ENCODE measurements around the gene ETS2. TPM values are rescaled to one million over a fixed set of nuclear protein-coding genes. Genes with fewer than 3 reads are reported as not detected.
A peak's percentile ranks its signal among the peaks of the same experiment; 100 is the strongest.

The ETS2 gene
- total RNA-seq, 1 donor from 2014 or later = 30.4 TPM

DNA sequence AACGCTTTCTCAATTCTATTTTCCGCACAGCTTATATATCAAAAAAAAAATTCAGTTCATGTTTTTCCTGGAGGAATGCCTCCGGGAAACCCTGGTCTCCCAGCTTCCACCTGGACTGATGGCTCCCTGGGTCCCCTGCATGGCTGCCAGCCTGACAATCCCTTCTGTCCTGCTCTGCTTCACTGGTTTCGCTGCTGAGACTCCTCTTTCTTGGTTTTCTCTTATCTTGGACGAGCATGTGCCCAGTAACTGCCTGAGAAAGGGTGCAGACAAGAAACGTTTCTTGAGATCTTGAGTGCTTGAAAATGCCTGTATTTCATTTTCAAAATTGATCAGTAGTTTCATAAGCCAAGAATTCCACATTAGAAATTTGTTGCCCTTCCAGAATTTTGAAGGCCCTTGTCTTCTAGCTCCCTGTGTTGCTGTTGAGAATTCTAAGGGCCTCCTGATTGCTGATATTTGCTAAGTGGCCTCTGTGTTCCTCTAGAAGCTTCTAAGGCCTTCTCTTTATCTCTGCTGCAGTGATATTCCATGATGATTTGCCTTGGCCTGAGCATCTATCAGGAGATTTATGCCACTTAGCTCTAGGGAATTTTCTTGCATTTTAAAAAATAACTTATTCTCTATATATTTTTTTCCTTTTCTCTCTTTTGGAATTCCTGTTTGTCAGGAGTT is 44.7 kb downstream of the ETS2 start:
- Mint-ChIP-seq H3K4me1 (peaks cover 3% of the 10 kb centered on the region), H3K4me3 (no peak overlapping the region), H3K27ac (no peak overlapping the region), H3K27me3 (no peaks in the 10 kb centered on the region), H3K9me3 (no peaks in the 10 kb centered on the region), H3K36me3 (ENCODE audit: low read depth) (no peaks in the 10 kb centered on the region)
- peak; percentile 34 for DNase-seq
- intact Hi-C loops (cut with micrococcal nuclease) = no loop called here

- peaks cover 3% of the 10 kb centered on the region for H3K4me1 Mint-ChIP-seq
- H3K4me3 Mint-ChIP-seq = no peak overlapping the region
- DNase-seq = no peak
- no peaks in the 10 kb centered on the region for H3K27me3 Mint-ChIP-seq
- H3K27ac Mint-ChIP-seq = no peak overlapping the region
- intact Hi-C loops (cut with micrococcal nuclease) = no loop called here
- H3K9me3 Mint-ChIP-seq = no peaks in the 10 kb centered on the region
- no peaks in the 10 kb centered on the region for H3K36me3 Mint-ChIP-seq (ENCODE audit: low read depth)
These were observed 45.4 kb downstream of the ETS2 start for GRCh38 chr21:38851101-38851500.

- intact Hi-C loops (cut with micrococcal nuclease) = no loop called here
- DNase-seq = peak; percentile 18
- Mint-ChIP-seq H3K36me3 (ENCODE audit: low read depth) (no peaks in the 10 kb centered on the region), H3K4me3 (no peak overlapping the region), H3K27me3 (no peaks in the 10 kb centered on the region), H3K27ac (no peak overlapping the region), H3K4me1 (peaks cover 3% of the 10 kb centered on the region), H3K9me3 (no peaks in the 10 kb centered on the region)
These were observed 46.5 kb downstream of the ETS2 start for GRCh38 chr21:38852278-38852677.

- no peak overlapping the region for H3K27ac Mint-ChIP-seq
- no peak overlapping the region for H3K4me3 Mint-ChIP-seq
- no peaks in the 10 kb centered on the region for H3K27me3 Mint-ChIP-seq
- H3K36me3 Mint-ChIP-seq (ENCODE audit: low read depth) = no peaks in the 10 kb centered on the region
- DNase-seq = peak; percentile 17
- H3K9me3 Mint-ChIP-seq = no peaks in the 10 kb centered on the region
- peaks cover 3% of the 10 kb centered on the region for H3K4me1 Mint-ChIP-seq
- intact Hi-C loops (cut with micrococcal nuclease) = no loop called here
These were observed 47.0 kb downstream of the ETS2 start for GRCh38 chr21:38852708-38853107.

DNA sequence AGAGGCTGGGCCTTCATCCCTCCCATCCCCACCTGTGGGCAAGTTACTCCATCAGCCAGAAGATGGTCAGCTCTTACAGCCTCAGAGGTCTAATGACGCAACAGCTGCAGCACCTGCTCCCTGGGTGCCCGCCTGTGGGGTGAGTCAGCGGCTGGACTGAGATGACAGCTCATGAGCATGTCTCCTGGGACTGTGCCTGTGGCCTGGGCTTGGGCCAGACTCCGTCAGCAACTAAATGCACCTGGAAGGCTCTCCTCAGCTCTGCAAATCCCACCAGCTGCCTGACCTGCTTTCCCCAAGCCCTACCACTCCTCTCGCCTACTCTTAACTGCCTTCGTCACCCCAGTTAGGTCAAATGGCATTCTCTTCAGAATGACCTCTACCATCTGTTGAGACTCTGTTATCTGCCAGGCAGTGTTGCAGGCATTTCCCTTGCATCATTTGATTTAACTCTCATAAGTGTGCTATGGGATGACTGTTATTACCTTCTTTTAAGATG is 47.7 kb downstream of the ETS2 start:
- H3K36me3 Mint-ChIP-seq (ENCODE audit: low read depth) = no peaks in the 10 kb centered on the region
- no peaks in the 10 kb centered on the region for H3K27me3 Mint-ChIP-seq
- H3K4me1 Mint-ChIP-seq = peaks cover 3% of the 10 kb centered on the region
- intact Hi-C loops (cut with micrococcal nuclease) = no loop called here
- H3K9me3 Mint-ChIP-seq = no peaks in the 10 kb centered on the region
- H3K27ac Mint-ChIP-seq = no peak overlapping the region
- DNase-seq = peak; percentile 45
- no peak overlapping the region for H3K4me3 Mint-ChIP-seq

- DNase-seq = peak; percentile 43
- H3K27ac Mint-ChIP-seq = no peak overlapping the region
- H3K9me3 Mint-ChIP-seq = no peaks in the 10 kb centered on the region
- peaks cover 3% of the 10 kb centered on the region for H3K27me3 Mint-ChIP-seq
- intact Hi-C loops (cut with micrococcal nuclease) = no loop called here
- H3K4me1 Mint-ChIP-seq = no peaks in the 10 kb centered on the region
- H3K36me3 Mint-ChIP-seq (ENCODE audit: low read depth) = no peaks in the 10 kb centered on the region
- H3K4me3 Mint-ChIP-seq = no peak overlapping the region
These were observed 51.6 kb downstream of the ETS2 start for GRCh38 chr21:38857152-38857825.

DNA sequence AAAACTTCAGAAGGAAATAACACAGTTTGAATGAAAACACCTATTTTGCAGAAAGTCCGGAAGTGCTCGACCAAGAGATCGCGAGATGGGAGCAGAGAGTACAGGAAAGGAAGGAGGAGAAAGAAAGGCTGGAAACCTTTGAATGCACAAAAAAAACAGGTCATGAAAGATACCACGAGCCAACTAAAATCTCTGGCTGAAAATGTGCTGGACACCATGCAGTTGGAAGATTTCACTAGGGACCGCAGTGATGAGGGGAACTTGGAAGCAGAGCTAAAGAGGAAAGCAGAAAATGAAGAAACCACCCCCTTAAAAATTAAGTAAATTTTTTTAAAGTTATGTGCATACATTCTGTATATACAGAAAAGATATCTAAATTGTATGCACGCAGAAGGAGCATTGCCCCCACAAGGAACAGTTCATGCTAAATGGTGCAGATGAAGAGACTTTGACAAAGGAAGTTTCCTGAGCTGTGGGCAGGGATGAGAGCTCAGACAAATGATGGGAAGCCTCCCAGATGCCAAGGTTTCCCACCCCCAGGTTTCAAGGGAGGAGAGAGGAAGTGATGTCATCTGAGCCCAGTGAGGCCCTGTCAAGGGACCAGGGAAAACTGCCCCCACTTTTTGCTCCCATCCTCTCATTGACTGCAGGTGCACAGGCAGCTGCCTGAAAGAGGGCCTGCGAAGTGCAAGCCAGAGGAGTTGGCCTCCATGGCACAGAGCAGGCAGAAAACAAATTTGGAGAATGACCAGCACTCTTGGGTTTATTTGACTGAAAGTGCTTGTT is 52.5 kb downstream of the ETS2 start:
- Mint-ChIP-seq H3K9me3 (no peaks in the 10 kb centered on the region), H3K27ac (no peak overlapping the region), H3K4me3 (no peak overlapping the region), H3K27me3 (peaks cover 3% of the 10 kb centered on the region), H3K36me3 (ENCODE audit: low read depth) (no peaks in the 10 kb centered on the region), H3K4me1 (no peaks in the 10 kb centered on the region)
- DNase-seq = peak; percentile 54
- intact Hi-C loops (cut with micrococcal nuclease) = no loop called here

DNA sequence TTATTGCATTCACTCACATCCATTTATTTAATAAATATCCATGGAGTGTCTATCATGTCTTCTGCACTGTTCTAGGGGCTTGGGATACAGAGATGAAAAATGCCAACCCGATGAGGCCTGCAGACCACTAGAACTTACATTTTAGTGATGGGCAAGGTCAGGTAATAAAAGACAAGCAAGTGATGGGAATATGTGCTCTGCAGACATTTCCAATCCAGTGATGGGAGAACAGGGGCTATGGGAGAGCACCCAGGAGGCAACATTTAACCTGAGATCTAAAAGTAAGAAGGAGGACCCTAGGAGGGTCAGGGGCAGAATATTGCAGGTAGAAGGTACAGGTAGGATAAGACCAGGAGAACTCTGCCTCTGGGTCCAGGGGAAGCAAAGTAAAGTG is 53.1 kb downstream of the ETS2 start:
- Mint-ChIP-seq H3K36me3 (ENCODE audit: low read depth) (no peaks in the 10 kb centered on the region), H3K9me3 (no peaks in the 10 kb centered on the region), H3K27me3 (peaks cover 3% of the 10 kb centered on the region), H3K27ac (no peak overlapping the region), H3K4me3 (no peak overlapping the region), H3K4me1 (no peaks in the 10 kb centered on the region)
- intact Hi-C loops (cut with micrococcal nuclease) = no loop called here
- DNase-seq = no peak

DNA sequence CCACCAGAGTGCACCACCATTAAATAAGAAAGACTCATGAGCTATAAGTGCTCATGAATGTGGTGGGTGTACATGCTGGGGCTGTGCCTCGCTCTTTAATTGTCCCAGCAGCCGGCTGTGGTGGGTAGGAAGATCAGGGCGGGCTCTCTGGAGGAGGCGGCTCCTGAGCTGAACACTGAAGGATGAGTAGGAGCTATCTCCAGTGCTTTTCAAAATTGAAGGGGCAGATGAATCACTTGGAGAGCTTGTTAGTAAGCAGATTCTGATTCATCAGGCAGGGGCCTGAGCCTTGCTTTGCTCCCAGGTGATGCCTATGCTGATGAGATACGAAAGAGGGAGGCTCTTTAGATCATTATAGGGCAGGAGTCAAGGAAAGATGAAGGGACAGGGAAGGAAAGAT is 54.1 kb downstream of the ETS2 start:
- no peaks in the 10 kb centered on the region for H3K36me3 Mint-ChIP-seq (ENCODE audit: low read depth)

GRCh38 chr21:38861056-38861455 is 55.3 kb downstream of the ETS2 start:
- Mint-ChIP-seq H3K9me3 (no peaks in the 10 kb centered on the region), H3K36me3 (ENCODE audit: low read depth) (no peaks in the 10 kb centered on the region), H3K27ac (no peak overlapping the region), H3K27me3 (peaks cover 8% of the 10 kb centered on the region), H3K4me1 (no peaks in the 10 kb centered on the region), H3K4me3 (no peak overlapping the region)
- no peak for DNase-seq
- intact Hi-C loops (cut with micrococcal nuclease) = no loop called here

More for the DNA sequence above, 54.1 kb downstream of the ETS2 start:
- Mint-ChIP-seq H3K27me3 (peaks cover 4% of the 10 kb centered on the region), H3K4me1 (no peaks in the 10 kb centered on the region), H3K4me3 (no peak overlapping the region), H3K9me3 (no peaks in the 10 kb centered on the region), H3K27ac (no peak overlapping the region)
- intact Hi-C loops (cut with micrococcal nuclease) = no loop called here
- DNase-seq = peak; percentile 36

DNA sequence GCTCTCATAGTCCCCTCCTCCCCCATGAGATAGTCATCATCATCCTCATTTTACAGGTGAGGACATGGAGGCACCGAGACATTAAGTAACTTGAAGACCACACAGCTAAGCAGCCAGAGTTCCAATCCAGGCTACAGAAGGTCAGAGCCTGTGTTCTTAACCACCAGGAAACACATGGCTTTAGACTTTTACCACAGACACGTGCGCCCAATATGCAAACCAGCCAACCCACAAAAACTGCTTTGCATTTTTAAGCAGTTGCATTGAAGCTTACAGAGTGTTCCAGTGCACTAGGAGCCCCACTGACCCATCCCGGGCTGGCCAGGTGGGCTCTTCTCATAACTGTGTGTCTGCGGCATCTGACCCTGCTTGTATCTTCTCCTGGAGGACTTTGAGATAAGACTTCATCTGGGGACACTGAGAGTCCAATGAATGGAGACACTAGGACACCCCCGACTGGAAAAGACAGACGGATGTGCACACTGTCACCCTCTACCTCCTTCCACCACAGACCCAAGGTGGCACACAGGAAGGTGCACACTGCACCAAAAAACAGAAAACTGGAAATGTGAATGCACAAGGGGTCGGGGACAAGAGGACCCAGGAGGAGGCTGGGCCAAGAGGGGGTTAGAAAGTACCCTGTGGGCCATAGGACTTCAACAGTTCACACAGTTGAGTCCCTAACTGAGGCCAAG is 56.4 kb downstream of the ETS2 start:
- Mint-ChIP-seq H3K27ac (no peak overlapping the region), H3K4me3 (no peak overlapping the region), H3K27me3 (peaks cover 14% of the 10 kb centered on the region), H3K9me3 (no peaks in the 10 kb centered on the region), H3K36me3 (ENCODE audit: low read depth) (no peaks in the 10 kb centered on the region), H3K4me1 (no peaks in the 10 kb centered on the region)
- intact Hi-C loops (cut with micrococcal nuclease) = no loop called here
- DNase-seq = no peak

- H3K27ac Mint-ChIP-seq = no peak overlapping the region
- H3K36me3 Mint-ChIP-seq (ENCODE audit: low read depth) = no peaks in the 10 kb centered on the region
- DNase-seq = no peak
- no peak overlapping the region for H3K4me3 Mint-ChIP-seq
- H3K4me1 Mint-ChIP-seq = no peaks in the 10 kb centered on the region
- peaks cover 15% of the 10 kb centered on the region for H3K27me3 Mint-ChIP-seq
- H3K9me3 Mint-ChIP-seq = no peaks in the 10 kb centered on the region
- intact Hi-C loops (cut with micrococcal nuclease) = no loop called here
These were observed 57.6 kb downstream of the ETS2 start for GRCh38 chr21:38863291-38863690.

GRCh38 chr21:38863843-38864363 is 58.2 kb downstream of the ETS2 start:
- intact Hi-C loops (cut with micrococcal nuclease) = no loop called here

More at GRCh38 chr21:38863843-38864363, 58.2 kb downstream of the ETS2 start:
- H3K9me3 Mint-ChIP-seq = no peaks in the 10 kb centered on the region
- H3K36me3 Mint-ChIP-seq (ENCODE audit: low read depth) = no peaks in the 10 kb centered on the region
- H3K27me3 Mint-ChIP-seq = peaks cover 18% of the 10 kb centered on the region
- H3K27ac Mint-ChIP-seq = no peak overlapping the region
- DNase-seq = no peak
- H3K4me1 Mint-ChIP-seq = no peaks in the 10 kb centered on the region
- no peak overlapping the region for H3K4me3 Mint-ChIP-seq
